ENCODE measurements around the gene USP19.

DNA sequence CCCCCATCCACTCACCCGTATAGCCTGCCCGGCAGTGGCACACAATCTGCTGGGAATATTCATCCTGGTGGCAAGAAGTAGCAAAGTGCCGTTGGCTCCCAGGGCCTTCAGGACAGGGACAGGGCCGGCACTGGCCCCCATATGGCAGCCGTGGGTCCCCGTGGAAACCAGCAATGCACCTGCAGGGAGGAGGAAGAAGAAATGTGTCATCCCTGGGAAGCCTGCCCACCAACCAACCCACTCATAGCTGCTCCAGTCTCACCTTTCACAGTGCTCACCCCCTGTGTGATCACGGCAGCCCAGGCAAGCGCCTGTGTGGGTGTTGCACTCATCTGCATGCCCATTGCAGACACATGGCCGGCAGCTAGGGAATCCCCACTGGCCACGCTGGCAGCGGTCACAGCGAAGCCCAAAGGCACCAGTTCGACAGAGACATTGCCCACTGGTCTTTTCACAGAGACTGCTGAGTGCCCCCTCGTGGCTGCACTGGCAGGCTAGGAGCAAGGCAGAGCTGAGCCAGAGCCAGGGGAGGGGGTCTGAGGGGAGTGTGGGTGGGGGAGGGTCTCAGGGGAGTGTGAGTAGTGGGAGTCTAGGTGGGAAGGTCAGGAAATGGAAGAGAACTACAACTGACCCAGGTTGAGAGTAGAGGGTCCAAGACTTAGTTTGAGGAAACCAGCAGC, 4.5 kb upstream of the USP19 start:
- no peak for TF ChIP-seq EZH2 (IDR thresholded peaks at IDR 0.05; ENCODE audit: borderline replicate concordance, insufficient read depth, low read depth, low read length, poor library complexity, severe bottlenecking)
- TF ChIP-seq, protein P1, sequence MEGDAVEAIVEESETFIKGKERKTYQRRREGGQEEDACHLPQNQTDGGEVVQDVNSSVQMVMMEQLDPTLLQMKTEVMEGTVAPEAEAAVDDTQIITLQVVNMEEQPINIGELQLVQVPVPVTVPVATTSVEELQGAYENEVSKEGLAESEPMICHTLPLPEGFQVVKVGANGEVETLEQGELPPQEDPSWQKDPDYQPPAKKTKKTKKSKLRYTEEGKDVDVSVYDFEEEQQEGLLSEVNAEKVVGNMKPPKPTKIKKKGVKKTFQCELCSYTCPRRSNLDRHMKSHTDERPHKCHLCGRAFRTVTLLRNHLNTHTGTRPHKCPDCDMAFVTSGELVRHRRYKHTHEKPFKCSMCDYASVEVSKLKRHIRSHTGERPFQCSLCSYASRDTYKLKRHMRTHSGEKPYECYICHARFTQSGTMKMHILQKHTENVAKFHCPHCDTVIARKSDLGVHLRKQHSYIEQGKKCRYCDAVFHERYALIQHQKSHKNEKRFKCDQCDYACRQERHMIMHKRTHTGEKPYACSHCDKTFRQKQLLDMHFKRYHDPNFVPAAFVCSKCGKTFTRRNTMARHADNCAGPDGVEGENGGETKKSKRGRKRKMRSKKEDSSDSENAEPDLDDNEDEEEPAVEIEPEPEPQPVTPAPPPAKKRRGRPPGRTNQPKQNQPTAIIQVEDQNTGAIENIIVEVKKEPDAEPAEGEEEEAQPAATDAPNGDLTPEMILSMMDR (IDR thresholded peaks at IDR 0.05), result no peak
